ENCODE measurements around the gene MDH1B. TPM values are rescaled to one million over a fixed set of nuclear protein-coding genes. Genes with fewer than 3 reads are reported as not detected.
A peak's percentile ranks its signal among the peaks of the same experiment; 100 is the strongest.

MDH1B gene
- total RNA-seq = 0.51 TPM in 1 of 2 replicates, not detected in the other
- polyA plus RNA-seq = 0.29 and 0.33 TPM in 2 replicates
- 0.30 TPM in 2 replicates for polyA plus RNA-seq (2011; cell fraction: cytosol; rRNA removed)
- polyA plus RNA-seq (2011; cell fraction: nucleus; rRNA removed) = 1.1 and 1.2 TPM in 2 replicates
- polyA plus RNA-seq (2012) = 0.35 and 0.56 TPM in 2 replicates
- polyA minus RNA-seq = 0.53 TPM in 1 of 2 replicates, not detected in the other
- not detected for polyA minus RNA-seq (2011; cell fraction: cytosol; rRNA and poly(A)+ RNA removed)
- polyA minus RNA-seq (2011; cell fraction: nucleus; rRNA and poly(A)+ RNA removed) = 0.34 and 0.91 TPM in 2 replicates
- Bru-seq, nascent RNA = percentile 16 among the genes with signal in this experiment
- BruChase-seq, experiment 1, labeled RNA remaining after a 6-hour chase = percentile 9 among the genes with signal in this experiment
- BruChase-seq, experiment 2, labeled RNA remaining after a 2-hour chase = percentile 12 among the genes with signal in this experiment
- long read RNA-seq, partial matches to known transcripts = 3 of 3 reads
- long read RNA-seq, other reads (novel, unspliced or antisense) = 0 of 3 reads

DNA sequence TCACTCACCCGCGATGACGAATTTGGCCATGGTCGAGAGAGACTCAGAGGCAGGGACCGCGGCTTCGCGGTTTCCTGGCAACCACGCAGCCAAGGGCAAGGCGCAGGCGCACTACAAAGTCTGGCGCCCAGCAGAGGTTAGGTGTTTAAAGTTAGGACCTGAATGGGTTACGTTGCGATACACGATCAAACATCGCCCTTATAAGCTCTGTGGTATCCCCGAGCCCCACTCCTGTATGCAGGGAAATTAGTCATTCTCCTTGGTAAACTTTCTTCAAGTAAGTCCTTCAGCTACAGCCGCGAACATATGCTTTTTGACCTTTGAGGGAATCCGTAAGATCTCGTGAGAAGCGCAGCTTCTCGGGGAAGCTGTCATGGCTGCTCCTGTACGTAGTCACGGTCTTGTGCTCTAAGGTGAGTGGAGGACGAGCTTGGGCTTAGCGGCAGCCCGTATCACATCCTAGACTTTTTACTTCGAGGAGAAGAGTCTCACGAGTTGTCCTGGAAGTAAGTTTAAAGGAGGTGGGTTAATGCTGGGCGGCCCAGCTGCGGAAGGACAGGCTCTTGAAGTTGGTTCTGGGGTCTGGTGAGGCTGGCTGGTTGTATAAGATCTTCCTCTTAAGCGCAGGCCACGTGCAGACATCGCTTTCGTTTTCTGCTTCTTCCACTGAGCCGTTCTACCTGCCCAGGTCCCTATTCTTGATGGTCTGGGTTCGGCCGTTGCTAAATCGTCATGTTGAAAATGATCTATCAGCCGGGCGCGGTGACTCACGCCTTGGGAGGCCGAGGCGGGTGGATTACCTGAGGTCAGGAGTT is at the start of gene MDH1B, which contains the start of gene FASTKD2:
MDH1B (minus strand) TSS at position 87 of the 815 bp plus-strand sequence; CDS start at position 30, 57 bp downstream.
FASTKD2 (plus strand) TSS at position 365 of the 815 bp plus-strand sequence. CDS start 1,088 bp downstream, outside the sequence.
- CTCF ChIA-PET = interaction anchor here (0.5 to 4.3 kb wide), 3 partner anchors 12 to 17 kb away, joined by 3 to 25 read pairs (median 3); no protein-coding TSS in a partner anchor
- Histone ChIP-seq H3K36me3 (ENCODE audit: control insufficient read depth in 2 of 2, extremely low read depth in 1 of 2, insufficient read depth in 2 of 2, low read length in 2 of 2) (no peaks in the 10 kb centered on the region), H3K9me3 (replicated peaks; ENCODE audit: control insufficient read depth, insufficient read depth, low read length) (no peaks in the 10 kb centered on the region), H4K20me1 (replicated peaks; ENCODE audit: control insufficient read depth, extremely low read depth, insufficient read depth, low read length) (no peaks in the 10 kb centered on the region), H3K9ac (replicated peaks; ENCODE audit: extremely low read depth, insufficient read depth, low read length) (peak within 1 kb of the TSS; percentile 95), H2AFZ (ENCODE audit: low read depth, low read length) (peak within 1 kb of the TSS; percentile 92), H3K27me3 (ENCODE audit: control insufficient read depth in 2 of 2, insufficient read depth in 2 of 2, low read length in 2 of 2) (peaks cover 5 to 20% of the 10 kb centered on the region in 2 experiments), H3K4me1 (ENCODE audit: control insufficient read depth, extremely low read depth, insufficient read depth, low read length) (peaks cover 8% of the 10 kb centered on the region), H3K4me2 (ENCODE audit: insufficient read depth, low read length) (peak within 1 kb of the TSS; percentile 76), H3K79me2 (ENCODE audit: control insufficient read depth, insufficient read depth, low read length) (peaks cover 32% of the 10 kb centered on the region), H3K4me3 (replicated peaks in 1 of 3; ENCODE audit: insufficient read depth in 1 of 3, low read depth in 1 of 3, low read length in 3 of 3) (peak within 1 kb of the TSS; percentile 76 to 96 (median 80)), H3K27ac (ENCODE audit: insufficient read depth, low read depth, low read length) (peak within 1 kb of the TSS; percentile 89), H3K9me1 (replicated peaks; ENCODE audit: control insufficient read depth, extremely low read depth, insufficient read depth, low read length) (no peaks in the 10 kb centered on the region)
- POLR2A ChIA-PET = interaction anchor here (0.6 kb wide), 1 partner anchor 20 kb away, joined by 4 read pairs; no protein-coding TSS in a partner anchor
- intact Hi-C loops (cut with micrococcal nuclease) (loop anchor here (2.0 to 5.0 kb wide), 3 partner anchors 35 to 373 kb away; no protein-coding TSS in a partner anchor), dilution Hi-C loops (cut with MboI; ENCODE audit: extremely low pct_ligation_motif_present, low sequenced_read_pairs) (no loop called here)
- TF ChIP-seq, protein P1, sequence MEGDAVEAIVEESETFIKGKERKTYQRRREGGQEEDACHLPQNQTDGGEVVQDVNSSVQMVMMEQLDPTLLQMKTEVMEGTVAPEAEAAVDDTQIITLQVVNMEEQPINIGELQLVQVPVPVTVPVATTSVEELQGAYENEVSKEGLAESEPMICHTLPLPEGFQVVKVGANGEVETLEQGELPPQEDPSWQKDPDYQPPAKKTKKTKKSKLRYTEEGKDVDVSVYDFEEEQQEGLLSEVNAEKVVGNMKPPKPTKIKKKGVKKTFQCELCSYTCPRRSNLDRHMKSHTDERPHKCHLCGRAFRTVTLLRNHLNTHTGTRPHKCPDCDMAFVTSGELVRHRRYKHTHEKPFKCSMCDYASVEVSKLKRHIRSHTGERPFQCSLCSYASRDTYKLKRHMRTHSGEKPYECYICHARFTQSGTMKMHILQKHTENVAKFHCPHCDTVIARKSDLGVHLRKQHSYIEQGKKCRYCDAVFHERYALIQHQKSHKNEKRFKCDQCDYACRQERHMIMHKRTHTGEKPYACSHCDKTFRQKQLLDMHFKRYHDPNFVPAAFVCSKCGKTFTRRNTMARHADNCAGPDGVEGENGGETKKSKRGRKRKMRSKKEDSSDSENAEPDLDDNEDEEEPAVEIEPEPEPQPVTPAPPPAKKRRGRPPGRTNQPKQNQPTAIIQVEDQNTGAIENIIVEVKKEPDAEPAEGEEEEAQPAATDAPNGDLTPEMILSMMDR (IDR thresholded peaks at IDR 0.05; ENCODE audit: extremely low read depth in 1 of 2, insufficient read depth in 1 of 2, low read depth in 1 of 2, low read length in 2 of 2) = no peak
- TF ChIP-seq GATA2 (IDR thresholded peaks at IDR 0.05; ENCODE audit: insufficient read depth, insufficient read length, low read depth, low read length) = no peak
- TF ChIP-seq JUN (IDR thresholded peaks at IDR 0.05; ENCODE audit: borderline replicate concordance, insufficient read depth, insufficient read length, low read depth) = no peak
- TF ChIP-seq, protein P2, sequence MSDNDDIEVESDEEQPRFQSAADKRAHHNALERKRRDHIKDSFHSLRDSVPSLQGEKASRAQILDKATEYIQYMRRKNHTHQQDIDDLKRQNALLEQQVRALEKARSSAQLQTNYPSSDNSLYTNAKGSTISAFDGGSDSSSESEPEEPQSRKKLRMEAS (IDR thresholded peaks at IDR 0.05; ENCODE audit: insufficient read depth, insufficient read length) = peak; percentile 1
- peak; percentile 73 for TF ChIP-seq POLR2AphosphoS5 (IDR thresholded peaks at IDR 0.05; ENCODE audit: insufficient read depth, low read depth, low read length)
- peak; percentile 38 for TF ChIP-seq MYC (IDR thresholded peaks at IDR 0.05; ENCODE audit: low read depth, low read length)
- peak; percentile 49 for TF ChIP-seq FOS (IDR thresholded peaks at IDR 0.05; ENCODE audit: borderline replicate concordance, insufficient read depth, low read length)
- no peak for TF ChIP-seq EZH2 (IDR thresholded peaks at IDR 0.05; ENCODE audit: borderline replicate concordance, low read depth, low read length, severe bottlenecking)
- TF ChIP-seq POLR2A (IDR thresholded peaks at IDR 0.05; ENCODE audit: low read depth, low read length) = peak; percentile 90
- FAIRE-seq (peak; percentile 87), DNase-seq (ENCODE audit: low read depth, low spot score) (peak; percentile 99)
- BruUV-seq (replicated peaks) = TSS peak; percentile 85
